AG10803 (cell line): ENCODE data around the gene PCSK5.
"Not testable (repeated sequence)": the region's sequence is repeated elsewhere in the genome, so short reads cannot be mapped to it uniquely, and the experiment has no call there.

Source experiments
- DNase-seq: peaks from one replicate; pipeline ENCODE4 v3.0.0; 2010; ENCODE audit warnings: low read depth
- H3K4me3 ChIP-seq: 2 replicates; pipeline ENCODE4 v1.5.1; 2011; ENCODE audit warnings: mild to moderate bottlenecking, low read length, control low read depth
- TF ChIP-seq, protein P1 (sequence below): conservative IDR thresholded peaks from 2 replicates; pipeline ENCODE4 v1.5.1; 2011; ENCODE audit warnings: mild to moderate bottlenecking, low read length, control low read depth, inconsistent platforms

PCSK5 gene

DNA sequence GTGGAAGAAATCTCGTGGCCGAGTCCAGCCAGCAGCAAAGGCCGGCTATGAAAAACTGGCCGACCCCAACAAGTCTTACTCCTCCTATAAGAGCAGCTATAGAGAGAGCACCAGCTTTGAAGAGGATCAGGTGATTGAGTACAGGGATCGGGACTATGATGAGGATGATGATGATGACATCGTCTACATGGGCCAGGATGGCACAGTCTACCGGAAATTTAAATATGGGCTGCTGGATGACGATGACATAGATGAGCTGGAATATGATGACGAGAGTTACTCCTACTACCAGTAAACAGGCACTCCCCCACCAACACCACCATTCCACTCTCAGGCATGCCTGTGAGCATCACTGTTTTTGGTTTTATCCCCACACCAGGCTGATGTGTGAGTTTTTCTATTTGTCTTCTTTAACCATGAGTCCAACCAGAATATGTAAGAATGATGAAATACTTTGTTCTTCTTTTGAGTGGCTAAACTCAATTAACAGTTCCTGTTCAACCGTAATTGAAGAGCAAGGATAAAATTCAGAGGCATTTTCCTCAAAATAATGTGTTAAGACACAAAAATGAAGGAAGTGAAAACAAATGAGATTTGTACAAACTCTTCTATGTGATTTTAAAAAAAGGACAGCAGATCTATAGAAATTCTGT, 468.3 kb downstream of the PCSK5 start:
- DNase-seq, result no peak
- H3K4me3 ChIP-seq, result no peak overlapping the region
- TF ChIP-seq, protein P1, sequence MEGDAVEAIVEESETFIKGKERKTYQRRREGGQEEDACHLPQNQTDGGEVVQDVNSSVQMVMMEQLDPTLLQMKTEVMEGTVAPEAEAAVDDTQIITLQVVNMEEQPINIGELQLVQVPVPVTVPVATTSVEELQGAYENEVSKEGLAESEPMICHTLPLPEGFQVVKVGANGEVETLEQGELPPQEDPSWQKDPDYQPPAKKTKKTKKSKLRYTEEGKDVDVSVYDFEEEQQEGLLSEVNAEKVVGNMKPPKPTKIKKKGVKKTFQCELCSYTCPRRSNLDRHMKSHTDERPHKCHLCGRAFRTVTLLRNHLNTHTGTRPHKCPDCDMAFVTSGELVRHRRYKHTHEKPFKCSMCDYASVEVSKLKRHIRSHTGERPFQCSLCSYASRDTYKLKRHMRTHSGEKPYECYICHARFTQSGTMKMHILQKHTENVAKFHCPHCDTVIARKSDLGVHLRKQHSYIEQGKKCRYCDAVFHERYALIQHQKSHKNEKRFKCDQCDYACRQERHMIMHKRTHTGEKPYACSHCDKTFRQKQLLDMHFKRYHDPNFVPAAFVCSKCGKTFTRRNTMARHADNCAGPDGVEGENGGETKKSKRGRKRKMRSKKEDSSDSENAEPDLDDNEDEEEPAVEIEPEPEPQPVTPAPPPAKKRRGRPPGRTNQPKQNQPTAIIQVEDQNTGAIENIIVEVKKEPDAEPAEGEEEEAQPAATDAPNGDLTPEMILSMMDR, result no peak

DNA sequence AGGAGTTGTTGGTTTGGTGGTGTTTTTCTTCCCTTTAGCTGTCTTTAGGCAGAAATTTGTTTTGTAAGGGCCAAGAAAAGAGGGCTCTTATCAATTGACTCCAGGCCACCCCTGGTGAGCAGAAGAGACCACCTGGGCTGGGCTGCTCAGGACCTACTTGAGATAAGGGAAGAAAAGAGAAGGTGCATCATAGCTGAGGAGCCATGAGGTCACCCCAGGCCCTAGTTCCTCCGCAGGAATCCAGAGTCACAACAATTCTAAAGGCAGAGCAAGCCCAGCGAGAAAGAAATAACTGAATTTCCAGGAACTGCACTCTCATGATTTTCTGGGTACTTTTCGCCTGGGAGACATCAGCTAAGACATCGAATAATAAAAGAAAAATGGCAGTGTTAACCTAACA, 468.9 kb downstream of the PCSK5 start:
- TF ChIP-seq, protein P1, result no peak
- no peak for DNase-seq
- H3K4me3 ChIP-seq, result no peak overlapping the region

DNA sequence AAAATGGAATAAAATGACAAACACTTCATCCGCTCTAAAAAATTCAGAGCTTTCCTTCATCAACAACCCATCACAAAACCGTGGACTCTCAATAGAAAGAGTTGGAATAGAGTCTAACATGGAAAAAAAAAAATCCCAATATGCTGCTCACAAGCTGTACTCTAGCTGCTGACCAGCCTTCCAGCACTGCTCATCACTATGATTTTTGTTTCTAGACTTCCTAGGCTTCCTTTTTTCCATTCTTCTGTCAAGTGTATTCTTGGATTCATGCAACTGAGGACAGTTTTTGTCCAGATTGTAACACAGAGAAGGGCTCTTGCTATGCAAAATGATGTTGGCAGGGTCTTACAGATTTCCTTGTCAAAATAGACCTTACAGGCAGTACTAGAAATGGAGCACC, 469.3 kb downstream of the PCSK5 start:
- no peak for DNase-seq
- TF ChIP-seq, protein P1, result no peak
- no peak overlapping the region for H3K4me3 ChIP-seq

DNA sequence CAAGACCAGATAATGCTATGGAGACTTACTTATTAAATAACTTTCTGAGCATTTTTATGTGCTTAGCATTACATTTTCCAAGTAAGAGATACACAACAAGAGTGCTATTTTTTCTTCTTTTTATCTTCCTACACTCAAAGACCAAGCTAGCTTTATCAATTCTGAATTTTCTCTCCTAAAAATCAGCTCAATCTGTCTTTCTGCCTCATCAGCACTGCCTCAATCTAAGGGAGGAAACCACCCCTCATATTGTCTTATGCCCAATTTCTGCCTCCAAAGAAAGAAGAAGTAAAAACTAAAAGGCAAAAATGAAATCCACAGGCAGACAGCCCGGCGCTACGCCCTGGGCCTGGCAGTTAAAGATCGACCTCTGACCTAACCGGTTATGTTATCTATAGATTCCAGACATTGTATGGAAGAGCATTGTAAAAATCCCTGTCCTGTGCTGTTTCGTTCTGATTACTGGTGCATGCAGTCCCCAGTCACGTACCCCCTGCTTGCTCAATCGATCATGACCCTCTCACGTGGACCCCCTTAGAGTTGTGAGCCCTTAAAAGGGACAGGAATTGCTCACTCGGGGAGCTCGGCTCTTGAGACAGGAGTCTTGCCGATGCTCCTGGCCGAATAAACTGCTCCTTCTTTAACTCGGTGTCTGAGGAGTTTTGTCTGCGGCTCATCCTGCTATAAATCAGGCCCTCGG, 472.0 kb downstream of the PCSK5 start:
- DNase-seq, H3K4me3 ChIP-seq: not testable (repeated sequence)

DNA sequence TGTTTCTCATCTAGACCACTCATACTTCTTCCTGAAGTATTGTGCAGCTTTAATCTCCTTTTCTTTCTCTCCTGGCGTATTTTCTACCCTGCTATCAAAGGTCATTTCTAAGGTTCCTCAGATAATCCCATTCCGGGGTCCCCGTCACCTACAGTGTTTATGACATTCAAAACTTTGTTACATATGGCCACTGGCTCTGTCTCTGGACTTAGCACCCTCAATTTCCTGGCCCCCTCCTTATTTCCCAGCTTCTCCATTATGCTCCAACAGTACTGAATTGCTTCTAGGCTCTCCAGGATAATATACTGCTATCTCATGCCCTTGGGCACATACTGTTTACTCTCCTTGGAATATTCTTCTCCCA, 472.5 kb downstream of the PCSK5 start:
- no peak overlapping the region for H3K4me3 ChIP-seq
- TF ChIP-seq, protein P1, result no peak
- no peak for DNase-seq

DNA sequence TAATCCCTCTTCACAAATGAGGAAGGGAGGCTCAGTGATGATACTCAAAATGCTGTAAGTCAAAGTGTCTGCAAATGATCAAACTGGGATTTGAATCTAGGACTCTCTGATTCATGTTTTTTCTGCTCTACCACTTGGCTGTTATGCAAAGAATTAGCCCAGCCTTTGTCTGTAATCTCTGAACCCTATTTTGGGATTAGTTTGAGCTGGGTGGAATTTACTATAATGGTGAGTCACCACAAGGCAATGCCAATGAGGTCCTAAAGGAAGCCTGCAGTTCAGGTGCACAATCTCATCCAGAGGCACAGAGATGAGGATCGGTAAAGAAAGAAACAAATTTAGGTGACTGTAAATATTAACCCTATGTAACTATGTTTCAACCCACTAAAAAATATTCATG, 474.6 kb downstream of the PCSK5 start:
- TF ChIP-seq, protein P1, result no peak
- peak; percentile 40 for DNase-seq
- no peak overlapping the region for H3K4me3 ChIP-seq

DNA sequence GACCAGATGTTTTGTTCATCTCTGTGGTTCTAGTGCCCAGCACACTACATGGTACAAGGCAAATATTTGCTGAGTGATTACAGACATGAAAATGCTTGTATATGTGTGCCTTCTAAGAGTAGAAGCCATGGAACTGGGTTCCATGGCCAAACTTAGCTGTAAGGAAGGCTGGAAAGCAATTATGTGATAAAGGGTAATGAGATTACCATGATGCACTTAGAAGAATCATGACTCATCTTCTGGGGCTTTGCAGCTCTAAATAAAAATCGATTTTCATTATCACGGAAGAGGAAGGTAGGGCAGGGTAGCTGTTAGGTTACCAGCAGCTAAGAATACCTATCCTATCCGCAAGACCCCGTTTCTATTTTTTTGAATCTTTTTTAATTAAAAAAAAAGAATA, 475.8 kb downstream of the PCSK5 start:
- DNase-seq, result no peak
- TF ChIP-seq, protein P1, result no peak
- H3K4me3 ChIP-seq, result no peak overlapping the region
